HK-2 (cell line): Measurements from ENCODE around the gene PRM3.

Source experiments
- DNase-seq: peaks from one replicate; pipeline ENCODE4 v3.0.0-alpha.2; 2018; ENCODE audit not compliant: unreplicated experiment

PRM3 gene

DNA sequence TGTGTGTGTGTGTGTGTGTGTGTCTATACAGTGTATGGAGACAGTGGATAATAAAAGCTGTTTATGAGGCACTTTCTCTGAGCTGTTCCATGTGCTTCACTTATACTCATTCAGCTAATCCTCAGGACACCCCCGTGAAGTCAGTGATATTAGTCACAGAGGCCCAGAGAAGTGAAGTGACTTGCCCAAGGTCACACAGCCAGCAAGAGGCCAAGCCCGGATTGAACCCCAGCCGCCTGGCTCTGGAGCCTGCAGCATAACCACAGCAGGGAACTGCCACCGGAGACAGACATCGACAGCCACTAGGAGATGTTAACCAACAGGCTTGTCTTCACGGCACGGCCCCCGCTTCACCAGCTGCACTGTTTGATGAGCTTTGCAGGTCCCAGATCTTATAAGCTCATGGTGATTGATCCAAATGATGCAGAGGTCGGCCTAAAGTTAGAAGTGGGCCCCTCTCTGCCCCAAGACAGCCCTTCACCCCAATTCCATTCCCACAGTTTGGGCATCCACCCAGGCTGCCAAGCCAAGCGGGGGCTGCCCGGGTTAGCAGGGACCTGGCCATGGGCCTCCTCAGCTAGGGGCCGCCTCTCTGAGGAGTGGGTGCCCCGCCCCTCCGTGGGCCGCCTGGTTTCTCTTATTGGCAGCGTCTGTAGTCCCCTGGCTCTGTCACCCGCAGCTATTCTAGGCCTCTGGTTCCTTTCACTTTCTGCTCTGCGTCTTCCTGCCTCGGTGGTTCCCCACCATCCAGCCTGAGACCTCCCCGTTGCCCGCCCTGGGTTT is 48.3 kb downstream of the PRM3 start:
- DNase-seq = no peak

- no peak for DNase-seq
Measured at GRCh38 chr16:11224096-11224893, 49.1 kb downstream of the PRM3 start.
